Measurements from ENCODE around the gene TTC31.

Gene TTC31

DNA sequence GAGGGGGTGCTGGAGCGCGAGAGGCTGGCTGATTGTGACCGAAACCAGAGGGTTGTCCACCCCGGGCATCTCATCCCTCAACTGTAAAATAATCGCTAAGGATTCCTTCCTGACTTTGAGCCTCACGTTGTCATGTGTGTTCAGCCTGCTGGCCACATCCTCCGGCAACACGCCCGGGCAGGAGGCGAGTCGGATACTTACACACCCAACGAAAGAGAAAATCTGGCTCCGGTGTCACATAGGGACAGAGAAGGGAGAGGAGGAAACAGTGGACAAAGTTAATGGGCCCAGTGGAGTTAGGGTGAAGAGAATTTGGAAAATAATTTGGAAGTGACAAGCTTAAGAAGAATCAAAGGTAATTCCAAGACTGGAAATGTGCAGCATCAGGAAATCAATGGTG, 33.8 kb downstream of the TTC31 start:
- no peak overlapping the region for H2AFZ ChIP-seq (ENCODE audit: low read depth, low read length, severe bottlenecking)
- H3K9me2 ChIP-seq (replicated peaks; ENCODE audit: insufficient read depth, low read length) = no peaks in the 10 kb centered on the region
- H3K4me2 ChIP-seq (ENCODE audit: low read depth, low read length, poor library complexity, severe bottlenecking) = no peak overlapping the region
- H3K4me3 ChIP-seq (ENCODE audit: insufficient read depth, low read length, poor library complexity, severe bottlenecking) = no peak overlapping the region
- H3K9me3 ChIP-seq (ENCODE audit: insufficient read depth, low read length) = no peaks in the 10 kb centered on the region
- no peak overlapping the region for H3K9ac ChIP-seq (ENCODE audit: low read length)
- H4K20me1 ChIP-seq (ENCODE audit: low read depth, low read length) = no peaks in the 10 kb centered on the region
- no peaks in the 10 kb centered on the region for H3K36me3 ChIP-seq (ENCODE audit: low read length)
- no peak overlapping the region for H3K27ac ChIP-seq (ENCODE audit: low read depth, low read length)
- no peaks in the 10 kb centered on the region for H3F3A ChIP-seq (ENCODE audit: insufficient read depth)
- H3K79me2 ChIP-seq (ENCODE audit: insufficient read depth, low read length) = no peaks in the 10 kb centered on the region
- H3K27me3 ChIP-seq (ENCODE audit: low read length) = no peaks in the 10 kb centered on the region
- TF ChIP-seq, protein P1, sequence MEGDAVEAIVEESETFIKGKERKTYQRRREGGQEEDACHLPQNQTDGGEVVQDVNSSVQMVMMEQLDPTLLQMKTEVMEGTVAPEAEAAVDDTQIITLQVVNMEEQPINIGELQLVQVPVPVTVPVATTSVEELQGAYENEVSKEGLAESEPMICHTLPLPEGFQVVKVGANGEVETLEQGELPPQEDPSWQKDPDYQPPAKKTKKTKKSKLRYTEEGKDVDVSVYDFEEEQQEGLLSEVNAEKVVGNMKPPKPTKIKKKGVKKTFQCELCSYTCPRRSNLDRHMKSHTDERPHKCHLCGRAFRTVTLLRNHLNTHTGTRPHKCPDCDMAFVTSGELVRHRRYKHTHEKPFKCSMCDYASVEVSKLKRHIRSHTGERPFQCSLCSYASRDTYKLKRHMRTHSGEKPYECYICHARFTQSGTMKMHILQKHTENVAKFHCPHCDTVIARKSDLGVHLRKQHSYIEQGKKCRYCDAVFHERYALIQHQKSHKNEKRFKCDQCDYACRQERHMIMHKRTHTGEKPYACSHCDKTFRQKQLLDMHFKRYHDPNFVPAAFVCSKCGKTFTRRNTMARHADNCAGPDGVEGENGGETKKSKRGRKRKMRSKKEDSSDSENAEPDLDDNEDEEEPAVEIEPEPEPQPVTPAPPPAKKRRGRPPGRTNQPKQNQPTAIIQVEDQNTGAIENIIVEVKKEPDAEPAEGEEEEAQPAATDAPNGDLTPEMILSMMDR (IDR thresholded peaks at IDR 0.05; ENCODE audit: insufficient read depth, low read length, poor library complexity, severe bottlenecking) = no peak
- no peak for TF ChIP-seq EZH2phosphoT487 (conservative IDR thresholded peaks at IDR 0.05; ENCODE audit: low read length)

DNA sequence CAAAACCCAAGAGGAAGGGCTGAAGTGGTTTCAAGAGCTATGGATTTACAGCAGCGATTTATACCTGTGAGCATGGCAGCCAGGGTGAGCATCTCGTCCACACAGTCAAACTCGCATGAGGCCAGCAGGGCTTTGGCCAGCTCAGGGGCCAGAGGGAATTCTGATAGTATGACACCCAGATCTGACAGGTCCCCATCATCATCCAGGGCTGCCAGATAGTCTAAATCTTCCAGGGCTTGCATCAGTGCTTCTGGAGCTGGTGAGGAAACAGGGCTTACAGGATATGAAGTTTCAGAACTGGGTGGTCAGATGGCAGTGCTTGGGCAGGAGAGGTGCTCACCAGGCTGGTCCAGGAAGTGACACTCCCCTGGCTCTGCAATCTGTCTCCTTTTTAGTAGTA, 39.6 kb downstream of the TTC31 start:
- Histone ChIP-seq H3K36me3 (ENCODE audit: low read length) (peaks cover 11% of the 10 kb centered on the region), H3F3A (ENCODE audit: insufficient read depth) (0 out of 2 replicates have a peak, but pooled peaks cover 6% of the 10 kb centered on the region), H3K9me2 (replicated peaks; ENCODE audit: insufficient read depth, low read length) (no peaks in the 10 kb centered on the region), H3K79me2 (ENCODE audit: insufficient read depth, low read length) (no peaks in the 10 kb centered on the region; the same call in 1 of the 2 replicates), H3K4me2 (ENCODE audit: low read depth, low read length, poor library complexity, severe bottlenecking) (no peak overlapping the region), H2AFZ (ENCODE audit: low read depth, low read length, severe bottlenecking) (no peak overlapping the region), H3K27ac (ENCODE audit: low read depth, low read length) (no peak overlapping the region), H3K9ac (ENCODE audit: low read length) (no peak overlapping the region), H3K4me3 (ENCODE audit: insufficient read depth, low read length, poor library complexity, severe bottlenecking) (no peak overlapping the region), H3K9me3 (ENCODE audit: insufficient read depth, low read length) (no peaks in the 10 kb centered on the region), H3K27me3 (ENCODE audit: low read length) (no peaks in the 10 kb centered on the region), H4K20me1 (ENCODE audit: low read depth, low read length) (no peaks in the 10 kb centered on the region)
- TF ChIP-seq, protein P1 (IDR thresholded peaks at IDR 0.05; ENCODE audit: insufficient read depth, low read length, poor library complexity, severe bottlenecking) = no peak
- no peak for TF ChIP-seq EZH2phosphoT487 (conservative IDR thresholded peaks at IDR 0.05; ENCODE audit: low read length)

- H3K9me2 ChIP-seq (replicated peaks; ENCODE audit: insufficient read depth, low read length) = no peaks in the 10 kb centered on the region
- no peaks in the 10 kb centered on the region for H3K9me3 ChIP-seq (ENCODE audit: insufficient read depth, low read length)
- H3K4me2 ChIP-seq (ENCODE audit: low read depth, low read length, poor library complexity, severe bottlenecking) = no peak overlapping the region
- H3K9ac ChIP-seq (ENCODE audit: low read length) = no peak overlapping the region
- H3K79me2 ChIP-seq (ENCODE audit: insufficient read depth, low read length) = peaks cover 14% of the 10 kb centered on the region
- peaks cover 11% of the 10 kb centered on the region for H3K36me3 ChIP-seq (ENCODE audit: low read length)
- no peak overlapping the region for H2AFZ ChIP-seq (ENCODE audit: low read depth, low read length, severe bottlenecking)
- H3K27ac ChIP-seq (ENCODE audit: low read depth, low read length) = no peak overlapping the region
- no peaks in the 10 kb centered on the region for H4K20me1 ChIP-seq (ENCODE audit: low read depth, low read length)
- no peaks in the 10 kb centered on the region for H3K27me3 ChIP-seq (ENCODE audit: low read length)
- TF ChIP-seq, protein P1 (IDR thresholded peaks at IDR 0.05; ENCODE audit: insufficient read depth, low read length, poor library complexity, severe bottlenecking) = no peak
- TF ChIP-seq EZH2phosphoT487 (conservative IDR thresholded peaks at IDR 0.05; ENCODE audit: low read length) = no peak
- H3F3A ChIP-seq (ENCODE audit: insufficient read depth) = 0 out of 2 replicates have a peak, but pooled peaks cover 6% of the 10 kb centered on the region
- H3K4me3 ChIP-seq (ENCODE audit: insufficient read depth, low read length, poor library complexity, severe bottlenecking) = no peak overlapping the region
These were observed 41.1 kb downstream of the TTC31 start for GRCh38 chr2:74524005-74524404.

Data from SU-DHL-6 (cell line).